K562 (cell line): ENCODE data around the gene MAGIX. TPM values are rescaled to one million over a fixed set of nuclear protein-coding genes. Genes with fewer than 3 reads are reported as not detected.
A peak's percentile ranks its signal among the peaks of the same experiment; 100 is the strongest.

Source experiments
- ARNT ChIP-seq, 2 experiments: fragments of 450-650 bp; IDR thresholded peaks; 2 replicates each; pipeline ENCODE4 v1.6.1; 2016; ENCODE audit warnings: mild to moderate bottlenecking in 1 of 2
- BRD9 ChIP-seq: fragments of 450-650 bp; IDR thresholded peaks from 2 replicates; pipeline ENCODE4 v1.6.1; 2018; ENCODE audit warnings: low read depth; ENCODE audit not compliant: partially characterized antibody
- E4F1 ChIP-seq: fragments of 250-450 bp; sonication (Bioruptor Pico); IDR thresholded peaks from 2 replicates; pipeline ENCODE4 v1.5.0; 2021; ENCODE audit warnings: mild to moderate bottlenecking, borderline replicate concordance
- GTF2A2 ChIP-seq: IDR thresholded peaks from 2 replicates; pipeline ENCODE4 v1.6.1; 2016; ENCODE audit warnings: mild to moderate bottlenecking, missing genetic modification characterization, missing compliant biosample characterization
- HDAC1 ChIP-seq, 2 experiments: fragments of 450-650 bp; IDR thresholded peaks; 2 replicates each; pipeline ENCODE4 v1.6.1; 2016 to 2017; ENCODE audit warnings: inconsistent platforms in 1 of 2, mild to moderate bottlenecking in 1 of 2, moderate library complexity in 1 of 2
- HOXB6 ChIP-seq: fragments of 250-450 bp; sonication (Bioruptor Pico); IDR thresholded peaks from 2 replicates; pipeline ENCODE4 v1.5.1; 2022; ENCODE audit warnings: mild to moderate bottlenecking, borderline replicate concordance
- JUNB ChIP-seq: fragments of 450-650 bp; formaldehyde crosslinking; conservative IDR thresholded peaks from 2 replicates; pipeline ENCODE4 v1.4.0; 2020; ENCODE audit warnings: mild to moderate bottlenecking
- KAT8 ChIP-seq: fragments of 450-650 bp; IDR thresholded peaks from 2 replicates; pipeline ENCODE4 v1.6.1; 2016; ENCODE audit warnings: low read depth, mild to moderate bottlenecking
- NUFIP1 ChIP-seq: fragments of 450-650 bp; IDR thresholded peaks from 2 replicates; pipeline ENCODE4 v1.6.1; 2018; ENCODE audit not compliant: partially characterized antibody
- SMARCC2 ChIP-seq: fragments of 450-650 bp; IDR thresholded peaks from 2 replicates; pipeline ENCODE4 v1.6.1; 2017; ENCODE audit warnings: antibody characterized with exemption, moderate library complexity, mild to moderate bottlenecking, low read depth
- SNIP1 ChIP-seq: fragments of 450-650 bp; IDR thresholded peaks from 2 replicates; pipeline ENCODE4 v1.7.1; 2017; ENCODE audit warnings: low read depth, mild to moderate bottlenecking
- STAT6 ChIP-seq: sonication (generic); formaldehyde crosslinking; IDR thresholded peaks from 2 replicates; pipeline ENCODE4 v1.8.1; 2023; ENCODE audit warnings: mild to moderate bottlenecking, missing genetic modification reagents
- TEAD1 ChIP-seq, 2 experiments: fragments of 450-650 bp in 1 of 2; sonication (generic) in 1 of 2; formaldehyde crosslinking; IDR thresholded peaks; 2 replicates each; pipeline versions ENCODE4 v1.4.0 to v1.8.0; 2020 to 2022; ENCODE audit warnings: mild to moderate bottlenecking in 2 of 2, missing genetic modification reagents in 1 of 2
- THAP7 ChIP-seq: fragments of 250-450 bp; sonication (Bioruptor Pico); IDR thresholded peaks from 2 replicates; pipeline ENCODE4 v1.5.0; 2021
- ZKSCAN3 ChIP-seq: fragments of 250-450 bp; sonication (Bioruptor Pico); IDR thresholded peaks from 2 replicates; pipeline ENCODE4 v1.4.0; 2020
- ZMIZ1 ChIP-seq, 2 experiments: fragments of 150-350 bp in 1 of 2; IDR thresholded peaks; 2 replicates each; pipeline ENCODE4 v1.6.1; 2012 to 2016; ENCODE audit warnings: low read depth in 2 of 2, low read length in 2 of 2, mild to moderate bottlenecking in 1 of 2, moderate library complexity in 1 of 2
- ZNF354B ChIP-seq: fragments of 250-450 bp; sonication (Bioruptor Pico); IDR thresholded peaks from 2 replicates; pipeline ENCODE4 v1.4.0; 2020
- ZNF699 ChIP-seq: fragments of 250-450 bp; sonication (Bioruptor Pico); IDR thresholded peaks from 2 replicates; pipeline ENCODE4 v1.8.0; 2021; ENCODE audit warnings: mild to moderate bottlenecking, moderate library complexity; ENCODE audit not compliant: insufficient replicate concordance
- ZSCAN32 ChIP-seq: fragments of 450-650 bp; formaldehyde crosslinking; IDR thresholded peaks from 2 replicates; pipeline ENCODE4 v1.4.0; 2020; ENCODE audit warnings: mild to moderate bottlenecking, moderate library complexity
- polyA plus RNA-seq, 8 experiments: library from polyadenylated mRNA; depleted of rRNA in 4 of 8; stranded (reverse) in 5 of 8; unstranded in 3 of 8; fragments of >200 nt; fragmentation: Nextera tagmentation in 2 of 8; fragmentation: Illumina TruSeq in 1 of 8; extraction: Ambion mirVana in 2 of 8; extraction: Trizol in 1 of 8; gene quantifications; 2 replicates each; pipeline versions ENCODE4 v1.2.1 to v1.2.3, GENCODE V29; 2011 to 2014; ENCODE audit warnings: inconsistent platforms in 1 of 8, missing spikeins in 1 of 8
- total RNA-seq, 7 experiments: library from RNA; depleted of rRNA in 6 of 7; stranded (reverse); fragments of >200 nt in 6 of 7; fragmentation: Illumina TruSeq in 2 of 7; extraction: Trizol in 2 of 7; gene quantifications; 2 replicates each; pipeline versions ENCODE4 v1.2.1 to v1.2.3, GENCODE V29; 2011 to 2021; ENCODE audit warnings: low replicate concordance in 1 of 7

Gene MAGIX
- total and polyA plus RNA-seq, 9 of the 15 experiments (the other 6 are each of a cell fraction or from before 2014, with no cell fraction given), result 0.08 to 3.5 (median 0.47) TPM

GRCh38 chrX:49166914-49167739, 4.6 kb downstream of the MAGIX start (continued):
- no peak for TF ChIP-seq STAT6 (CRISPR knock-in tag)
- TF ChIP-seq SMARCC2, result peak; percentile 59; the same call in 1 of the 2 replicates
- TF ChIP-seq E4F1 (CRISPR knock-in tag), result no peak
- no peak; a peak in 1 of 4 replicates for TF ChIP-seq ARNT (IDR thresholded peaks at IDR 0.05)
- no peak for TF ChIP-seq TEAD1 (CRISPR knock-in tag; IDR thresholded peaks at IDR 0.05)
- TF ChIP-seq ZMIZ1 (IDR thresholded peaks at IDR 0.05; ENCODE audit: low read depth in 2 of 2, low read length in 2 of 2), result peak in 1 of 2 experiments; percentile 39; a peak in 1 of 4 replicates
- no peak for TF ChIP-seq JUNB (CRISPR knock-in tag)
- no peak for TF ChIP-seq ZSCAN32 (CRISPR knock-in tag)
- no peak for TF ChIP-seq HOXB6
- TF ChIP-seq NUFIP1, result no peak
- TF ChIP-seq HDAC1 (IDR thresholded peaks at IDR 0.05), result peak in 1 of 2 experiments; percentile 45; a peak in 1 of 4 replicates
- no peak for TF ChIP-seq THAP7
- no peak for TF ChIP-seq BRD9
- no peak for TF ChIP-seq GTF2A2
- no peak for TF ChIP-seq ZNF354B
- TF ChIP-seq ZKSCAN3 (CRISPR knock-in tag), result no peak
- TF ChIP-seq ZNF699 (CRISPR knock-in tag), result no peak
- TF ChIP-seq SNIP1, result no peak
- TF ChIP-seq KAT8, result no peak
